ENCODE results near the gene ETF1. TPM values are rescaled to one million over a fixed set of nuclear protein-coding genes. Genes with fewer than 3 reads are reported as not detected.

Gene ETF1
- total and polyA plus RNA-seq, 2 experiments from 2014 or later = 31.2 to 50.6 TPM

DNA sequence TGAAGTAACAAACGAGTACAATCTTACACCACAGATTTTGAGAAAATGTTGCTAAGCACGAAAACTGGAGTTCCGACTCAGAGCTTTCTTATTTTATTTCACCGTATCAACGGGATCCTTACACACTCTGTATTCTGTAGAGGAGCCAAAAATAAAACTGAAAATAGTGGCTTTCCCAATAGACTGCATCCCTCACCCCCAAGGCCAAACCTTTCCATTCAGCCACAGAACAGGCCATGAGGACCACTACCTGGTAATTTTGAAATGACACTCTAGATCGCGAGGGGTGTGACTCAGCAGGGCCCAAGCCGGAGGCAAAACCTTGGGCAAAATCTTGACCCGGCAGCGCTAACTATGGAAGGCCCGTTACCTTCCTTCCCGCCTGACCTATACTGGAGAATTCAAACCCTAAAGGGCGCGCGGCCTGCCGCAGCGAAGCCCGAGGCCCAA lies 31.7 kb upstream of the ETF1 start:
- Histone ChIP-seq H3K36me3 (peaks cover 33% of the 10 kb centered on the region), H3K4me3 (peak overlapping the region; percentile 88), H3K27me3 (no peaks in the 10 kb centered on the region), H3K27ac (peak overlapping the region; percentile 100), H3K4me1 (ENCODE audit: low read depth) (peaks cover 7% of the 10 kb centered on the region), H3K9me3 (ENCODE audit: low read depth) (no peaks in the 10 kb centered on the region)
- TF ChIP-seq, protein P1, sequence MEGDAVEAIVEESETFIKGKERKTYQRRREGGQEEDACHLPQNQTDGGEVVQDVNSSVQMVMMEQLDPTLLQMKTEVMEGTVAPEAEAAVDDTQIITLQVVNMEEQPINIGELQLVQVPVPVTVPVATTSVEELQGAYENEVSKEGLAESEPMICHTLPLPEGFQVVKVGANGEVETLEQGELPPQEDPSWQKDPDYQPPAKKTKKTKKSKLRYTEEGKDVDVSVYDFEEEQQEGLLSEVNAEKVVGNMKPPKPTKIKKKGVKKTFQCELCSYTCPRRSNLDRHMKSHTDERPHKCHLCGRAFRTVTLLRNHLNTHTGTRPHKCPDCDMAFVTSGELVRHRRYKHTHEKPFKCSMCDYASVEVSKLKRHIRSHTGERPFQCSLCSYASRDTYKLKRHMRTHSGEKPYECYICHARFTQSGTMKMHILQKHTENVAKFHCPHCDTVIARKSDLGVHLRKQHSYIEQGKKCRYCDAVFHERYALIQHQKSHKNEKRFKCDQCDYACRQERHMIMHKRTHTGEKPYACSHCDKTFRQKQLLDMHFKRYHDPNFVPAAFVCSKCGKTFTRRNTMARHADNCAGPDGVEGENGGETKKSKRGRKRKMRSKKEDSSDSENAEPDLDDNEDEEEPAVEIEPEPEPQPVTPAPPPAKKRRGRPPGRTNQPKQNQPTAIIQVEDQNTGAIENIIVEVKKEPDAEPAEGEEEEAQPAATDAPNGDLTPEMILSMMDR (IDR thresholded peaks at IDR 0.05; ENCODE audit: low read depth, low read length) = no peak
- no peak for DNase-seq (ENCODE audit: low read depth in 1 of 2, low spot score in 1 of 2)

DNA sequence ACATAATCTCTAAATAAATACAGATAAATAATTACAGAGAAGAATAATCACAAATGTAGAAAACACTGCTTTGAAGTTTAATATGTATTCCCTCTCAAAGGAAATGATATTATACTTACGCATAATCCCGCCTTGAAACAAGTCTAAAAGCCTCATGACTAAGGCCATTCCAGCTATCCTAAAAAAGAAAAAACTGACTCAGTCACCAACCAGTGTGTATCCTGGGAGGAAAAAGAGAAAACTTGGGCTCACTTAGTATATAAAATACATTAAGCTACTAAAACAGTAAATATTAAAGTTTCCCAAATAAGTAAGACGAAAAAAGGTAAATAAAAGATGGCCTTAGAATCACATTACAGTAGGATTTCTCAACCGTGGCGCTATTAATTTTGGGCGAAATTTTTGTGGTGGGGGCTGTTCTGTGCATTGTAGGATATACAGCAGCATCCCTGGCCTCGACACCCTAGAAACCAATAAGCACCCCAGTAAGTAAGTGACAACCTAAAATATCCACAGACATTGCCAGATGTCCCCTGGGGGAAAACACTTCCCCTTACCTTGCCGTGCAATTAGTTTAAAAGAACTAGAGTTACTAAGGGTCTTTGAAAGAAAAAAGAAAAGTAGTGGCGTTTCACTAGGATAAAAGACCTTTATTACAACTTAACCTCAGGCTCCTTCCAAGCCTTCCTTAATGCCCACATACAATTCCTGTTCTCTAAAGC lies 31.1 kb upstream of the ETF1 start:
- peaks cover 38% of the 10 kb centered on the region for H3K36me3 ChIP-seq
- no peaks in the 10 kb centered on the region for H3K9me3 ChIP-seq (ENCODE audit: low read depth)
- H3K4me1 ChIP-seq (ENCODE audit: low read depth) = peaks cover 7% of the 10 kb centered on the region
- no peaks in the 10 kb centered on the region for H3K27me3 ChIP-seq
- peak overlapping the region; percentile 100 for H3K27ac ChIP-seq
- TF ChIP-seq, protein P1 (IDR thresholded peaks at IDR 0.05; ENCODE audit: low read depth, low read length) = no peak
- DNase-seq (ENCODE audit: low read depth in 1 of 2, low spot score in 1 of 2) = no peak
- peak overlapping the region; percentile 88 for H3K4me3 ChIP-seq

GRCh38 chr5:138573223-138573622 lies 30.2 kb upstream of the ETF1 start:
- TF ChIP-seq, protein P1 (IDR thresholded peaks at IDR 0.05; ENCODE audit: low read depth, low read length) = no peak
- H3K4me3 ChIP-seq = no peak overlapping the region
- H3K36me3 ChIP-seq = peaks cover 46% of the 10 kb centered on the region
- peaks cover 7% of the 10 kb centered on the region for H3K4me1 ChIP-seq (ENCODE audit: low read depth)
- H3K9me3 ChIP-seq (ENCODE audit: low read depth) = no peaks in the 10 kb centered on the region
- DNase-seq (ENCODE audit: low read depth in 1 of 2, low spot score in 1 of 2) = no peak
- no peak overlapping the region for H3K27ac ChIP-seq
- no peaks in the 10 kb centered on the region for H3K27me3 ChIP-seq

GRCh38 chr5:138570871-138571270 lies 27.8 kb upstream of the ETF1 start:
- TF ChIP-seq, protein P1 (IDR thresholded peaks at IDR 0.05; ENCODE audit: low read depth, low read length) = no peak
- Histone ChIP-seq H3K9me3 (ENCODE audit: low read depth) (no peaks in the 10 kb centered on the region), H3K27me3 (no peaks in the 10 kb centered on the region), H3K4me1 (ENCODE audit: low read depth) (peaks cover 7% of the 10 kb centered on the region), H3K27ac (no peak overlapping the region), H3K4me3 (no peak overlapping the region), H3K36me3 (peaks cover 69% of the 10 kb centered on the region)
- DNase-seq (ENCODE audit: low read depth in 1 of 2, low spot score in 1 of 2) = no peak

GRCh38 chr5:138569782-138570181 lies 26.7 kb upstream of the ETF1 start:
- Histone ChIP-seq H3K4me1 (ENCODE audit: low read depth) (peaks cover 7% of the 10 kb centered on the region), H3K27ac (no peak overlapping the region), H3K4me3 (no peak overlapping the region), H3K36me3 (peaks cover 79% of the 10 kb centered on the region), H3K27me3 (no peaks in the 10 kb centered on the region), H3K9me3 (ENCODE audit: low read depth) (no peaks in the 10 kb centered on the region)
- TF ChIP-seq, protein P1 (IDR thresholded peaks at IDR 0.05; ENCODE audit: low read depth, low read length) = no peak
- no peak for DNase-seq (ENCODE audit: low read depth in 1 of 2, low spot score in 1 of 2)
